ENCODE results near the gene HYAL1. TPM values are rescaled to one million over a fixed set of nuclear protein-coding genes. Genes with fewer than 3 reads are reported as not detected.

Gene HYAL1
- total RNA-seq, 2 donors from 2014 or later: 2.0 TPM

- DNase-seq (ENCODE audit: low spot score): no peak
- 90% methylated on average over 15 of the region's 18 CpGs for WGBS
- Histone ChIP-seq H3K36me3 (no peaks in the 10 kb centered on the region), H3K4me1 (replicated peaks) (peaks cover 16% of the 10 kb centered on the region), H3K9me3 (no peaks in the 10 kb centered on the region), H3K27ac (no peak overlapping the region), H3K27me3 (replicated peaks; ENCODE audit: insufficient read depth) (no peaks in the 10 kb centered on the region), H3K4me3 (no peak overlapping the region)
- no peak for TF ChIP-seq CTCF (IDR thresholded peaks at IDR 0.05)
- TF ChIP-seq POLR2AphosphoS5 (IDR thresholded peaks at IDR 0.05): no peak
- no peak for TF ChIP-seq POLR2A (IDR thresholded peaks at IDR 0.05)
- intact Hi-C loops (cut with DNase I): no loop called here
Observed at GRCh38 chr3:50296721-50297383, 6.5 kb downstream of the HYAL1 start.

DNA sequence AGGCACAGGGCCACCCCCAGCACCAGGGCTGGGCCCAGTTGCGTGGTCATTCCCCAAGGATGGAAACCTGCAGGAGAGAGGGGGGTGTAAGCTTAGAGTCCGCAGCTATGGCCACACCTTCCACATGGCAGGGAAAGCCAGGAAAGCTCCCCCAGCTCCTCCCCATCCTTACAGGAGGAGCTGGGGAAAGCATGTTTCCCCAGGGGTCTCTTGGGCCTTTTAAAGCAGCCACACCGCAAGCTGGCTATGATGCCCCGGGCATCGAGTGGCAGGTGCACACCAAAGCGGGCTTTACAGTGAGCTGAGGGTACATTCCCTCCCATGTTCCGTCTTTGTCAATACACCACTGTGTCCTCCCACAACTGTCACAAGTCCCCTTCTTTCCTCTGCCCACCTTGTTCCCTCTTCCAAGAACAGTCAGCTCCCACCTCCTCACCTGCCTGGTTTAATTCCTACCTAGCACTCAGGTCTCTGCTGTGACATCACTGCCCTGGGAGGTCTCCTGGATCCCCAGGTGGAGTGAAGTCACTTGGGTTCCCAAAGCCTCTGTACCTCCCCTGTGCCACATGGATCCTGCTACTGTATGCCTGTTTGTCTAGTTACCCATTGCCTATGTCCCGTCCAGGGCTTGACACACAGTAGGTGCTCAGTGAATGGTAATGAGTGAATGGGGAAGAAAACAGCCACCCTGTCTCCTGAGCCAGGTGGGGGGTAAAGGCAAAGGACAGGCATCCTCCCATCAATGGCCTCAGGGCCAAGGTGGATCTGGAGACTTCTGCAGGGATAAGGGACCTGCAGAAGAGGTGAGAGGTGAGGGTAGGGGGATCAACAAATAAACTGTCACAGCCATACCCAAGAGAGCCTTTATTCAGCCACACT, 7.6 kb downstream of the HYAL1 start:
- no peaks in the 10 kb centered on the region for H3K36me3 ChIP-seq
- 84% methylated on average over 8 of the region's 8 CpGs for WGBS
- intact Hi-C loops (cut with DNase I): no loop called here
- H3K4me1 ChIP-seq (replicated peaks): peaks cover 16% of the 10 kb centered on the region
- no peak for DNase-seq (ENCODE audit: low spot score)
- no peaks in the 10 kb centered on the region for H3K27me3 ChIP-seq (replicated peaks; ENCODE audit: insufficient read depth)
- H3K9me3 ChIP-seq: no peaks in the 10 kb centered on the region
- H3K27ac ChIP-seq: no peak overlapping the region
- TF ChIP-seq POLR2AphosphoS5 (IDR thresholded peaks at IDR 0.05): no peak
- no peak for TF ChIP-seq CTCF (IDR thresholded peaks at IDR 0.05)
- no peak for TF ChIP-seq POLR2A (IDR thresholded peaks at IDR 0.05)
- no peak overlapping the region for H3K4me3 ChIP-seq

DNA sequence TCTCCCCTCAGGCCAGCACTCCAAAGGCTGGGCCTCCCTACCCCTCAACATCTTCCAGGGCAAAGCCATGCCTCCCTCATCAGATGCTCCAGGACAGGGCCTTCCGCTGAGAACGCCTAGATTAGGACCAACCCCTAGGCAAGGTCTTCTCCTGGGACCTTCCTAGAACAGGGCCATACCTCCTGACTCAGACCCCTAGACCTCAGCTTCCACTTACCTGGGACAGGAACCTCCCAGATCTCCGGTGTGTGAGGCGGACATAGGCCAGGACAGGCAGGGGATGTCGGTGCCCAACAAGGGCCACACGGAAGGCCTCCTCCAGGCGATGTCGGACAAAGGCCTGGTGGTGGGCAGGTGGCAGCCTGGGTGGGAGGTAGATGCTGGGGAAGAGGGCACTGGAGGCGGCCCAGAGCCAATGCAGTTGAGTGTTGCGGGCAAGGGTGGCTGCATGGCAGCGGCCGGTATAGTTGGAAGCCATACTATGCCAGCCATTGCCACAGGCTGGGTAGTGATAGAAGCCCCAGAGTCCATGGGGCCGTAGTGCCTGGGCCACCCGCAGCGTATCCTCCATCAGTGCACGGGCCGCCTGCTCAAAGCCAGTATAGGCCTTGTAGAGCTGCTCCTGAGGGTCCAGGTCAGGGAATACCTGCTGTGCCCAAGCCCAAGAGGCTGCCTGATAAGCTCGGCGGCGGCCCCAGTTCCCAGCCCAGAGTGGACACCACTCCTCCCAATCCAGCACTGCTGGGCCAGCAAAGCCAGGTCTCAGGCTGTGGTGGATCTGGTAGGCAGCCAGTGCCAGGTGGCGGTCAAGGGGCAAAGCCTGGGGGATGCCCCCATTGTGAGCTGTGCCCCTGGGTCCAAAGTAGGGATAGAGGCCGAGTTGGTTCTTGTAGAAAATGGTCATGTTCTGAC, 8.6 kb downstream of the HYAL1 start:
- Histone ChIP-seq H3K27me3 (replicated peaks; ENCODE audit: insufficient read depth) (no peaks in the 10 kb centered on the region), H3K4me3 (no peak overlapping the region), H3K9me3 (no peaks in the 10 kb centered on the region), H3K36me3 (peaks cover 4% of the 10 kb centered on the region in 2 donors), H3K4me1 (replicated peaks) (peaks cover 16% of the 10 kb centered on the region), H3K27ac (no peak overlapping the region)
- TF ChIP-seq CTCF (IDR thresholded peaks at IDR 0.05) (no peak), POLR2AphosphoS5 (IDR thresholded peaks at IDR 0.05) (no peak)
- intact Hi-C loops (cut with DNase I): no loop called here
- 94% methylated on average over 22 of the region's 22 CpGs for WGBS
- DNase-seq (ENCODE audit: low spot score): no peak

- no peak for DNase-seq (ENCODE audit: low spot score)
- Histone ChIP-seq H3K36me3 (peaks cover 5 to 9% of the 10 kb centered on the region in 2 donors), H3K4me1 (replicated peaks) (peaks cover 16% of the 10 kb centered on the region), H3K9me3 (no peaks in the 10 kb centered on the region), H3K27me3 (replicated peaks; ENCODE audit: insufficient read depth) (no peaks in the 10 kb centered on the region), H3K4me3 (no peak overlapping the region), H3K27ac (no peak overlapping the region)
- no peak for TF ChIP-seq CTCF (IDR thresholded peaks at IDR 0.05)
- TF ChIP-seq POLR2A (IDR thresholded peaks at IDR 0.05): no peak
- no peak for TF ChIP-seq POLR2AphosphoS5 (IDR thresholded peaks at IDR 0.05)
- WGBS: 86% methylated on average over 4 of the region's 4 CpGs
- intact Hi-C loops (cut with DNase I): no loop called here
Observed at GRCh38 chr3:50294089-50294488, 9.3 kb downstream of the HYAL1 start.

Measured in prostate gland (tissue), 2 donors.